Activated CD4-positive, alpha-beta T cell treated with anti-CD3 and anti-CD28 coated beads for 36 hours (primary cell): ENCODE data around the gene STK16. TPM values are rescaled to one million over a fixed set of nuclear protein-coding genes. Genes with fewer than 3 reads are reported as not detected.
A peak's percentile ranks its signal among the peaks of the same experiment; 100 is the strongest.

Source experiments
- ATAC-seq: fragments of 200-7000 bp; cut with Tn5 transposase; one replicate; pipeline ENCODE4 v1.10.0; 2021; ENCODE audit warnings: mild to moderate bottlenecking, moderate library complexity
- CTCF ChIA-PET: fragments of 350-600 bp; sonication (Branson Sonifier 250); formaldehyde crosslinking; loops from one replicate; lab custom pipeline; 2021; ENCODE audit warnings: antibody characterized with exemption; lab: Charles Lee
- POLR2A ChIA-PET: fragments of 350-600 bp; sonication (Branson Sonifier 250); formaldehyde crosslinking; loops from one replicate; lab custom pipeline; 2021; ENCODE audit warnings: antibody characterized with exemption, inconsistent platforms; lab: Charles Lee
- DNase-seq: peaks from one replicate; pipeline ENCODE4 v3.0.0-alpha.2; 2020
- H3K27ac Mint-ChIP-seq: one replicate; pipeline ENCODE4 v1.8.0; 2021; ENCODE audit warnings: mixed read lengths
- H3K27me3 Mint-ChIP-seq: one replicate; pipeline ENCODE4 v1.8.0; 2021; ENCODE audit warnings: mixed read lengths
- H3K36me3 Mint-ChIP-seq: one replicate; pipeline ENCODE4 v1.8.0; 2021; ENCODE audit warnings: low read depth, mixed read lengths
- H3K4me1 Mint-ChIP-seq: one replicate; pipeline ENCODE4 v1.8.0; 2021; ENCODE audit warnings: mixed read lengths
- H3K4me3 Mint-ChIP-seq: one replicate; pipeline ENCODE4 v1.8.0; 2021; ENCODE audit warnings: mild to moderate bottlenecking, moderate library complexity, mixed read lengths
- H3K9me3 Mint-ChIP-seq: one replicate; pipeline ENCODE4 v1.8.0; 2021; ENCODE audit warnings: low read depth, mixed read lengths
- intact Hi-C, 2 experiments: fragments of 100-400 bp; cut with DNase I in 1 of 2; cut with micrococcal nuclease in 1 of 2; formaldehyde crosslinking; loops; one replicate each; pipeline versions ENCODE4 v1.14.2 to v1.15.1; 2022 to 2024; cut with DNase I, micrococcal nuclease
- total RNA-seq, 2 experiments: library from RNA; stranded (reverse); gene quantifications; one replicate each; pipeline ENCODE4 v1.2.3, GENCODE V29; 2021

STK16 gene
- total RNA-seq, 2 experiments from 2014 or later = 34.3 to 35.4 TPM

DNA sequence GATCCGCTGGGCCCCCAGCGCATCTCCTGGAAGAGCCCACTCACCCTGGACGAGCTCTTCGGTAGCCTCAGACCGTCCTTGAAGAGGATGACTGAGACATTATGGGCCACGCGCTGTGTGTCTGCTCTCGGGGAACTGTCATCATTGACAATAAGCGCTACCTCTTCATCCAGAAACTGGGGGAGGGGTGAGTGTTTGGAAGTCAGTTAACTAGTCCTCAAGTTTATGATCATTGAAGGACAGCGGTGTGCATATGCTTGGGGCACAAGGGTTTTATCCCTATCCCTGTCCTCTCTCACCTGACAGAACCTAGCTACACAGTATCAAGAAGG, 586 bp downstream of the STK16 start:
- intact Hi-C loops = loop anchor here (1.0 to 5.0 kb wide), 9 partner anchors 8 to 251 kb away; partner anchors contain the start of genes ANKZF1 (in 2 of the 2), ATG9A (in 2 of the 2), CNPPD1 (in 1 of the 2) and DNAJB2 (in 1 of the 2)
- DNase-seq = peak; percentile 59
- peak overlapping the region; percentile 89 for H3K4me3 Mint-ChIP-seq
- no peak for ATAC-seq
- peaks cover 40% of the 10 kb centered on the region for H3K36me3 Mint-ChIP-seq
- ChIA-PET POLR2A (interaction anchor here (1.2 to 2.2 kb wide), 3 partner anchors 9 to 27 kb away, joined by 3 to 10 read pairs (median 4); partner anchors contain the start of genes ABCB6, ANKZF1, ATG9A and TUBA4A), CTCF (interaction anchor here (1.5 to 3.5 kb wide), 5 partner anchors 8 to 53 kb away, joined by 7 to 20 read pairs (median 9); partner anchors contain the start of genes DNAJB2 and TUBA4A)
- H3K27ac Mint-ChIP-seq = peak overlapping the region; percentile 100
- peaks cover 65% of the 10 kb centered on the region for H3K4me1 Mint-ChIP-seq
- H3K27me3 Mint-ChIP-seq = no peaks in the 10 kb centered on the region
- H3K9me3 Mint-ChIP-seq = no peaks in the 10 kb centered on the region

- Mint-ChIP-seq H3K4me1 (peaks cover 72% of the 10 kb centered on the region), H3K27ac (peak overlapping the region; percentile 100), H3K4me3 (peak overlapping the region; percentile 89), H3K27me3 (no peaks in the 10 kb centered on the region), H3K36me3 (peaks cover 47% of the 10 kb centered on the region), H3K9me3 (no peaks in the 10 kb centered on the region)
- no peak for ATAC-seq
- intact Hi-C loops = loop anchor here (2.0 to 5.0 kb wide), 2 partner anchors 70 to 251 kb away; partner anchors contain the start of genes CNPPD1 (in 1 of the 2) and GMPPA (in 1 of the 2)
- POLR2A ChIA-PET = interaction anchor here (2.2 kb wide), 1 partner anchor 8 kb away, joined by 10 read pairs; the partner anchor contains the start of gene TUBA4A
- CTCF ChIA-PET = interaction anchor here (2.6 to 3.5 kb wide), 2 partner anchors 31 to 49 kb away, joined by 17 to 20 read pairs; partner anchors contain the start of gene DNAJB2
- DNase-seq = no peak
These were observed 1.3 kb downstream of the STK16 start for GRCh38 chr2:219246559-219246958.

GRCh38 chr2:219247678-219248642, 2.7 kb downstream of the STK16 start:
- DNase-seq (peak; percentile 76), ATAC-seq (peak; percentile 69)
- H3K4me3 Mint-ChIP-seq = peak overlapping the region; percentile 89
- H3K4me1 Mint-ChIP-seq = peaks cover 83% of the 10 kb centered on the region
- CTCF ChIA-PET = interaction anchor here (0.5 to 3.3 kb wide), 14 partner anchors 13 to 494 kb away, joined by 3 to 30 read pairs (median 4); partner anchors contain the start of genes ABCB6, ANKZF1, ATG9A and CNPPD1
- no peaks in the 10 kb centered on the region for H3K9me3 Mint-ChIP-seq
- POLR2A ChIA-PET = interaction anchor here (0.6 to 2.1 kb wide), 4 partner anchors 18 to 91 kb away, joined by 3 to 9 read pairs (median 6); partner anchors contain the start of genes ANKZF1, ATG9A and DNAJB2
- intact Hi-C loops = loop anchor here (2.0 to 5.0 kb wide), 2 partner anchors 71 to 249 kb away; partner anchors contain the start of genes CNPPD1 (in 1 of the 2) and GMPPA (in 1 of the 2)
- peaks cover 60% of the 10 kb centered on the region for H3K36me3 Mint-ChIP-seq
- H3K27ac Mint-ChIP-seq = peak overlapping the region; percentile 100
- H3K27me3 Mint-ChIP-seq = no peaks in the 10 kb centered on the region

DNA sequence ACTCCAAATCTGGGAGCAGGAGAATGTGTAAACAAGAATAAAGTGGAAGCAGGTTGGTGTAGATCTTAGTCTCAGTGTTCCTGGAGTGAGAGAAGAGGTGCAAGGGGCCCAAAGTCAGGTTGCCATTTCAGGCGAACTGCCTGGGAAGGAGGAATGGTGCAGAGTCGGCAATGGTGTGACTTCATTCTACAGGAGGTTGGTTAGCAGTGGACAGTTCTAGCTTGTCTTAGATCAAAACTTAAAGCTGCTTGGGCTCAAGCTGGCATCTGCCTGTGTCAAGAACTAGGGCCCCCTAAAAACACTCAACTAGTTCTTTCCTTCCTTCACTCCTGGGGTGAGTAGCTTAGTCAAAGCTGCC, 3.5 kb downstream of the STK16 start:
- Mint-ChIP-seq H3K36me3 (peaks cover 60% of the 10 kb centered on the region), H3K27me3 (no peaks in the 10 kb centered on the region), H3K4me1 (peaks cover 75% of the 10 kb centered on the region), H3K9me3 (no peaks in the 10 kb centered on the region), H3K4me3 (peak overlapping the region; percentile 89), H3K27ac (peak overlapping the region; percentile 100)
- ChIA-PET POLR2A (interaction anchor here (0.6 to 2.1 kb wide), 5 partner anchors 10 to 32 kb away, joined by 3 to 9 read pairs (median 4); partner anchors contain the start of genes ANKZF1, ATG9A and DNAJB2), CTCF (interaction anchor here (0.5 to 3.3 kb wide), 12 partner anchors 10 to 281 kb away, joined by 3 to 30 read pairs (median 3); partner anchors contain the start of genes ABCB6, CNPPD1 and DNAJB2)
- ATAC-seq (no peak), DNase-seq (no peak)
- intact Hi-C loops = loop anchor here in 1 of 2 experiments (5.0 kb wide), 1 partner anchor 248 kb away; the partner anchor contains the start of gene GMPPA

- Mint-ChIP-seq H3K4me1 (peaks cover 74% of the 10 kb centered on the region), H3K27me3 (no peaks in the 10 kb centered on the region), H3K27ac (peak overlapping the region; percentile 100), H3K4me3 (peak overlapping the region; percentile 89), H3K36me3 (peaks cover 60% of the 10 kb centered on the region), H3K9me3 (no peaks in the 10 kb centered on the region)
- intact Hi-C loops = loop anchor here in 1 of 2 experiments (5.0 kb wide), 1 partner anchor 248 kb away; the partner anchor contains the start of gene GMPPA
- no peak for ATAC-seq
- CTCF ChIA-PET = interaction anchor here (0.5 to 3.3 kb wide), 15 partner anchors 10 to 180 kb away, joined by 3 to 30 read pairs (median 3); partner anchors contain the start of genes ABCB6, ANKZF1, ATG9A and CNPPD1
- DNase-seq = peak; percentile 63
- POLR2A ChIA-PET = interaction anchor here (0.6 to 2.1 kb wide), 9 partner anchors 10 to 196 kb away, joined by 3 to 9 read pairs (median 3); partner anchors contain the start of genes ANKZF1, ATG9A and DNAJB2
These were observed 4.1 kb downstream of the STK16 start for GRCh38 chr2:219249203-219249980.

DNA sequence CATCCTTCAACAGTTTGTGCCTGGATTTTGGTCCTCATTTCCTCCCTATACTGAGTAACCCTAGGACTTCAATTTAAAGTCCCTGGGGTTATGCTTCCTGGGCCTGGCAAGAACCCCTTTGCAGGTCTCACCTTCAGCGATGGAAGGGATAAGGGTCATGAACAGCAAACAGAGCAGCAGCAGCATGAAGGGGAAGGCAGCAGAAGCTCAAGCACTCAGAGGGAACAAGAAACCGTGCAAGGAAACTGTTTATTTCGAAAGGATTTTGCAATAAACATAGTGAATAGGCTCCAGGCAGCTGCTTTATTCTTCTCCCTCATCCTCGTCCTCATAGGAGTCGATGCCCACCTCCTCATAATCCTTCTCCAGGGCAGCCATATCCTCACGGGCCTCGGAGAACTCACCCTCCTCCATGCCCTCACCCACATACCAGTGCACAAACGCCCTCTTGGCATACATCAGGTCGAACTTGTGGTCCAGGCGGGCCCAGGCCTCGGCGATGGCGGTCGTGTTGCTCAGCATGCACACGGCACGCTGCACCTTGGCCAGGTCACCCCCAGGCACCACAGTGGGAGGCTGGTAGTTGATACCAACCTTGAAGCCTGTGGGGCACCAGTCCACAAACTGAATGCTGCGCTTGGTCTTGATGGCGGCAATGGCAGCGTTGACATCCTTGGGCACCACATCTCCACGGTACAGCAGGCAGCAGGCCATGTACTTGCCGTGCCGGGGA, 4.9 kb downstream of the STK16 start:
- Mint-ChIP-seq H3K27ac (peak overlapping the region; percentile 100), H3K27me3 (no peaks in the 10 kb centered on the region), H3K9me3 (no peaks in the 10 kb centered on the region), H3K4me3 (peak overlapping the region; percentile 89), H3K4me1 (peaks cover 76% of the 10 kb centered on the region), H3K36me3 (peaks cover 60% of the 10 kb centered on the region)
- intact Hi-C loops = loop anchor here in 1 of 2 experiments (5.0 to 10.0 kb wide), 2 partner anchors 295 to 347 kb away; partner anchors contain the start of genes CHPF, STK11IP and TMEM198
- DNase-seq (no peak), ATAC-seq (no peak)
- ChIA-PET POLR2A (interaction anchor here (0.6 to 2.1 kb wide), 7 partner anchors 20 to 195 kb away, joined by 3 to 9 read pairs (median 3); partner anchors contain the start of genes ANKZF1 and ATG9A), CTCF (interaction anchor here (0.7 to 3.3 kb wide), 10 partner anchors 12 to 179 kb away, joined by 3 to 30 read pairs (median 4); partner anchors contain the start of genes ABCB6, ANKZF1, ATG9A and DNAJB2)

DNA sequence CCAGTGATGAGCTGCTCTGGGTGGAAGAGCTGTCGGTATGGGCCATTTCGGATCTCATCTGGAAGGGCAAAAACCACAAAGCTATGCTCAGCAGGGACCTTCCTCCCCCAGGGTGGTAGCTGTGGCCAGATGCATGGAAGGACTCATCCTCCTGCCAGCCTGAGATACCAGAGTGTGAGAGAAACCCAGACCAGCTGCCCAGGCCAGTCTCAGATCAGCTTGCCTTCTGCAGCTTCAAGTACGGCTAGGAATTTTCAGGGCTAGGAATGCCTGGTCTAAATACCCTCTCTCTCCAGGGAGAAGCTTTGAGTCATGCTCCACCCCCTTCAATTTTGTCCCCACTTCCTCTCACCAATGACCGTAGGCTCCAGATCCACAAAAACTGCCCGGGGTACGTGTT, 6.4 kb downstream of the STK16 start:
- Mint-ChIP-seq H3K27me3 (no peaks in the 10 kb centered on the region), H3K4me3 (peak overlapping the region; percentile 89), H3K36me3 (peaks cover 56% of the 10 kb centered on the region), H3K27ac (peak overlapping the region; percentile 93), H3K9me3 (no peaks in the 10 kb centered on the region), H3K4me1 (peaks cover 75% of the 10 kb centered on the region)
- CTCF ChIA-PET = interaction anchor here (0.8 to 6.2 kb wide), 9 partner anchors 12 to 353 kb away, joined by 3 to 68 read pairs (median 4); partner anchors contain the start of genes ANKZF1, ATG9A, DNAJB2 and NHEJ1
- intact Hi-C loops = loop anchor here (2.0 to 10.0 kb wide), 4 partner anchors 43 to 346 kb away; partner anchors contain the start of genes CHPF (in 1 of the 2), STK11IP (in 1 of the 2), TMEM198 (in 1 of the 2) and ZFAND2B (in 1 of the 2)
- no peak for ATAC-seq
- POLR2A ChIA-PET = interaction anchor here (0.8 to 4.5 kb wide), 3 partner anchors 22 to 33 kb away, joined by 3 to 24 read pairs (median 4); partner anchors contain the start of genes ABCB6, ANKZF1 and ATG9A
- no peak for DNase-seq

GRCh38 chr2:219252084-219252483, 6.8 kb downstream of the STK16 start:
- Mint-ChIP-seq H3K9me3 (no peaks in the 10 kb centered on the region), H3K4me3 (peak overlapping the region; percentile 89), H3K27ac (peak overlapping the region; percentile 93), H3K4me1 (peaks cover 71% of the 10 kb centered on the region), H3K27me3 (no peaks in the 10 kb centered on the region), H3K36me3 (peaks cover 53% of the 10 kb centered on the region)
- ChIA-PET CTCF (interaction anchor here (0.8 to 6.2 kb wide), 11 partner anchors 12 to 354 kb away, joined by 3 to 68 read pairs (median 3); partner anchors contain the start of genes ANKZF1, ATG9A, DNAJB2 and NHEJ1), POLR2A (interaction anchor here (0.8 to 4.5 kb wide), 5 partner anchors 22 to 75 kb away, joined by 3 to 24 read pairs (median 4); partner anchors contain the start of genes ABCB6, ANKZF1, ATG9A and CNPPD1)
- intact Hi-C loops = loop anchor here (2.0 to 10.0 kb wide), 4 partner anchors 43 to 345 kb away; partner anchors contain the start of genes CHPF (in 1 of the 2), STK11IP (in 1 of the 2), TMEM198 (in 1 of the 2) and ZFAND2B (in 1 of the 2)
- no peak for ATAC-seq
- peak; percentile 59 for DNase-seq
